NK-92 (cell line): Measurements from ENCODE around the gene OLR1.
"Not testable (repeated sequence)": the region's sequence is repeated elsewhere in the genome, so short reads cannot be mapped to it uniquely, and the experiment has no call there.

Source experiments
- DNase-seq: peaks from one replicate; lab custom pipeline; 2025; ENCODE audit not compliant: unreplicated experiment; lab: John Stamatoyannopoulos, UW

Gene OLR1

DNA sequence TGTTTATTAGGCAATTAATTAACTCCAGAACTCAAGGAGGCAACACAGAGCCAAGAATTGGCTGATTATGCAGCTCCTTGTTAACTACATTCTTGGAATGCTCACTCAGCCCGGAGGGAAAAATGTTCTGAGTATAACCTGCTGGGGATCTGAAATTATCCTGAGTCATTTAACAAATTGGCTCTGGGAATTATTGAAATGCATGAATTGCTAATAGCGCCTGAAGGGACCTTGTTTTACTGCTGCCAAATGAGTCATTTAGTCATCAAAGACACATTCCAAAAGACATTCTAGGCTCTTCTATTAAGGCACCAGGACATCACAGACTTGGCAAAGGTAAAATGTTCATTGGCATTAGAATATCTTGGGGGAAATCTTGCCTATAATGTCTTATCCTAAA, 19.9 kb upstream of the OLR1 start:
- no peak for DNase-seq

DNA sequence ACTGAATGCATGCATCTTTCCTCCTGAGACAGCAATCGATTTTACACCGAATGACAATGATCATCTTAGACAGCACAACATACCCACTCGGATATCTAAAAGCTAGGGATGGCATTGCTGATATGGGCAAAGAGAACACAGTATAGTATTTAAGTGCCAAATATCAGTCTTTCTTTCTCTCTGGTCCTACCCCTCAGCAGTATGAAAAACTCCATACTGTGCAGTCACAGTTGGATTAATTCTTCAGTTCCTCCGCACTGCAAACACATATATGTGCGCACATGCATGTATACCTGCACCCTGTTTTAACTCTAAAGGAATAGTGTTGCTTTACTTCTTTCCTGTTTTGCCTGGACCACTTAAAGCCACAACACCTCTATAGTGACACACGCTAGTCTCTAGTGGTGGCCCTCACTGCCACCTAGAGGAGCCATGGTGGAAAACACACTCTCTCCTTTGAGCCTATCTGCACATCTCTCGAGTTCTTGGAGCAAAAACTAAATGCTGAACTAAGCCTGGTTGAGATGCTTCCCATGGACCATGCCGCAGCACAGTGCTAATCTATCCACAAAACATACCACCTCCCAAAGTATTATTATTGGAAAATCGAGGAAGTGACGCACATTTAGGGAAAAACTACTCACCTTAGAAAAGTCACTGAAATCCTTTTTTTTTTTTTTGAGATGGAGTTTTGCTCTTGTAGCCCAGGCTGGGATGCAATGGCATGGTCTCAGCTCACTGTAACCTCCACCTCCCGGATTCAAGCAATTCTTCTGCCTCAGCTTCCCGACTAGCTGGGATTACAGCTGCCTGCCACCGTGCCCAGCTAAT, 18.8 kb upstream of the OLR1 start:
- no peak for DNase-seq

GRCh38 chr12:10189653-10190052, 17.7 kb upstream of the OLR1 start:
- no peak for DNase-seq

GRCh38 chr12:10186958-10187357, 15.0 kb upstream of the OLR1 start:
- DNase-seq, result not testable (repeated sequence)

DNA sequence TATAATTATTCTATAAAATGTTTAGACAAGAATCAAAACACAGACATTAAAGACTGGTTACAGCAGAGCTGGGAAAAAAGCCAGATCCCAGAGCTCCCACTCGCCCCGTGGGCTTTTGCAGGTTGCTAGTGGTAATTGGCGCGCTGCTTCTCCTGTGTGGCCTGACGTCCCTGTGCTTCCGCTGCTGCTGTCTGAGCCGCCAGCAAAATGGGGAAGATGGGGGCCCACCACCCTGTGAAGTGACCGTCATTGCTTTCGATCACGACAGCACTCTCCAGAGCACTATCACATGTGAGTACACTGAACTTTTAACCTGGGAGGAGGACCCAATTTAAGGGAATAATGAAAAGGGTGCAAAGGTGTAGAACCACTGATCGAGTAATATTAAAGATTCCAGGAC, 14.4 kb upstream of the OLR1 start:
- no peak for DNase-seq

DNA sequence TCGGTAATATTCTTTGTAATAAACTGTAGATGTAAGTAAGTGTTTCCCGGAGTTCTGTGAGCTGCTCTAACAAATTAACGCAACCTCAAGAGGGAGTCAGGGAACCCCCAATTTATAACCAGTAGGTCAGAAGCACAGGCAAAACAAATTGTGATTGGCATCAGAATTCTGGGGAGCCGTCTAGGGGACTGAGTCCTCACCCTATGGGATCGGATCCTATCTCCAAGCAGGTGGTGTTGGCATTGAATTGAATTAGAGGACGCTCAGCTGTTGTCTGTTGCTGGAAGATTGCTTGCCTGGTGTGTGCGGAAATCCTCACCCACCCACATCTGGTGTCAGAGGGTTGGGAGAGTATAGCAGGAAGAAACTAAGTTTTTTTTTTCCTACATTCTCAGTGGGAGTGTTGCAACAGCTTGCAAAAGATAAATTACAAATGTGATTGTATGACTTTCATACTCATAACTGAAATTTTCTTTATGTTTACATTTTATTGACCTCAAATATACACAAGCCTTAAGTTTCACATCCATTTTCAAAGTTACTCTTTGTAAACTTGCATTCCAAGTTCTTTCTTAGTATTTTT, 12.4 kb upstream of the OLR1 start:
- DNase-seq, result no peak

DNA sequence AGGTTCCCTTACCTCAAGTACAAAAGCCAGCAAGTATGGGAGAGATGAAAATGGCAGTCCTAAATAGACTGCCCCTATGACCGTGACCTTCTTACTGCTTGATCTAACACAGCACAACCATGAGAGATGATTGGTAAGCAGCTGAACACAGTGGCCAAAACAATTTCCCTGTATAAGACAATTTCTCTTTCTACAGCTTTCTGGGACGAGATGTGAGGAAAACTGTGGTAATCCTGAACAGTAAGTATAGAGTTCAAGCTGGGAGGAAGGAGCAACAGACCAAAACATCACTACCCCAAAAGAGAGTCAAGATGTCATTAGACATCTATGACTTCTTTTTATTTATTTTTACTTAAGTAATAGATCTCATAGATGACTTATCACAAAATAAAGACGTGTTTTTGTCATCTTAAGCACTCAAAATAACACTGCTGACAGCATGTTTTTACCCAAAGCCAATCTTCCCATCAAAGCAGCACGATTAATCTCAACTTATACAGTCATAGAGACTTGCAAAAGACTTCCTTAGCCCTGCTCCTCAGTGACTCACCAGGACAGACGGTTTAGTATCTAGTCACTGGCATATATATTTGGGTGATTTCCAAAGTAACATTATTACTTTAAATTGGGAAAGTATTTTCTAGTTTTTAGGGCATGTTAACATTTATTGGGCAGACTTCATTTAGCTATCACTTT, 10.6 kb upstream of the OLR1 start:
- DNase-seq, result no peak

GRCh38 chr12:10179776-10180181, 7.8 kb upstream of the OLR1 start:
- no peak for DNase-seq

DNA sequence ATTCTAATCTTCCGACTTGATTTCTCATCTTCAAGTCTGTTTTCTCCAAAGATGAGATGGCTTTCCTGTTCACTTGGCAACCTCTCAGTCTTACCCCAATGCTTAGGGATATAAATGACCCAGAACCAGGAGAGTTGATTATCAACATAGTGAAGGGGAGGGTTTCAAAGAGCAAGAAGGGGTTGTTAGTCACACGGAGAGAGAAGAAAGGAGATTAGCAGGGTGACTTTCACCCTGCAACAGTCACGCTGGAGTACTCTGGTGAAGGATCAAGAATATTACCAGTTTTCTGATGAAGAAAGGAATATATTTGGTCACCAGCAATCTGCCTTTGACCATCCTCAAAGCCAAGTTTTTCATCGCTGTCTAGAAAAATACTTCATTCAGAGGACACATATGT, 6.9 kb upstream of the OLR1 start, which contains the start of gene TMEM52B:
TSS of gene TMEM52B (plus strand) at position 212 of the 400 bp plus-strand sequence. CDS start 543 bp downstream, outside the sequence.
- DNase-seq, result no peak

- no peak for DNase-seq
Observed at GRCh38 chr12:10175846-10176636, 4.1 kb upstream of the OLR1 start.

DNA sequence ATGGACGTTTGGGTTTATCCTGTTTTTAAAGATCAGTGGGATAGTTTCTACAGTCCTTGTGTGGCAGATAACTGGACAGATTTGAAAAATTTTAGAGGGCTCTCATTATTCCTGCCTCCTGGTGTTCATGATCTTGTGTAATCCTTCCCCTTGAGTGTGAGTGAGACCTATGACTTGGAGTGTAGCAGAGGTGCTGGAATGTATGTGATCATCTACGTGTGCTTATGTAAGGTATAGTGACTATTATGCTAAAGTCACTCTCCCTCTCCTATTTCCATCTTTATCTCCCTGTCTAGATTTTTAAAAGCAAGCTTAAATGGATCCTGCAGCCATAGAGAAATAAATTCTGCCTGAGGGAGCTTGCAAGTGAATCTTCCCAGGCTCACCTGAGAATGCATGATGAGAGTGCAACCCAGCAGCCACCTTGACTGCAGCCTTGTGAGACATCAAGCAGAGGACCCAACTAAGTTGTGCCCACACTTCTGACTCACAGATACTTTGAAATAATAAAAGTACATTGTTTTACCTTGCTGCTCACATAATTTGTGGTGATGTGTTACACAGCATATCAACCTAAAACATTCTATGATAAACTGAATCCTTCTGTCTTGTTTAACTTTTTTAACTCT, 3.2 kb upstream of the OLR1 start:
- no peak for DNase-seq

DNA sequence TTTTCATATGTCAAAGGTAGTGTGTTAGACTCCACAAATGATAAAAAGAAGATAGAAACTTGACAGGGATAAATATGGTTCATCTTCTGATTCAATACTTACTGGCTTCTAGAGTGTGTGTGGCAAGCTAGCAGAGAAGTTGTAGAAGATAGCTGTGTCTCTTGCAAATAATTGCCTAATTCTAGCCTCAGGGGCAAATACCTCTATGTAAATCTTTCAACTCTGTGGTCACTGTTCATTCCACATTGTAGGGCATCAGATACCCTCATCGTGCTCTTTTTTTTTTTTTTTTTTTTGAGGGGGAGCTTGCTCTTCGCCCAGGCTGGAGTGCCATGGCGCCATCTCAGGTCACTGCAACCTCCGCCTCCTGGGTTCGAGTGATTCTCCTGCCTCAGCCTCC, 1.7 kb downstream of the OLR1 start:
- DNase-seq, result no peak

DNA sequence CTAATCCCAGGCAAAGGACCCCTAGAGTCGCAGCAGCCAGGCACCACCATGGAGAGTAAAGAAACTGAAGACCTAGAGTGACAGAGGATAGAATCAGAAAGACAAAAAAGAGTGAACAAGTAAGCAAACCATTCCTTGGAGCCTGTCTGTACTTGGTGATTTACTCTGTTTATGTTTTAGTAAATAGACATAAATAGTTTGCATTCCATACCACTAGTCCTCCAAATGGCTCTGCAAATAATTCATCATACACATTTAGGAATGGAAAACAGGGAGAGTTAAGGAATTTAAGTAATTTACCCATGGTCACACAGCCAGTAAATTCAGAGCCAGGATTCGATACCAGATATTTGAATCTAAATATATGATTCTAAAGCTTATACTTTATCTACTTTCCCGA, 2.8 kb downstream of the OLR1 start:
- no peak for DNase-seq

DNA sequence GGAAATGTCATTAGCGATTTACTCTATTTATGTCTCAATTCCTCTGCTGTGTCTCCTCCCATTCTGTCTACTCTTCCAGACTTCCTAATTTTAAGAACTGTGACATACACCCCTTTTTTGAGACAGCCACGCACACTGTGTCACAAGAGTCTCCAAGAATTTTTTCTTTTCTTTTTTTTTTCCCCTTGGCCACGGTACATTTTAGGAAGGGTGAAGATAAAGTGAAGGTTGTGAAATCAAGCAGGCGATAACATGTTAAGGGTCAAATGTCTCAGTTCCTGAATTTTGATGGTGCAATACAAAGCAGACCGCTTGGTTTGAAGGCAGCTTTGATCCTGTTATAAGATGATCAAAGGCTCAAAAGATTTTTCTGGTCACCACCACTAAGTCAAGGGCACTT, 4.3 kb downstream of the OLR1 start:
- no peak for DNase-seq

GRCh38 chr12:10165421-10165820, 6.5 kb downstream of the OLR1 start:
- DNase-seq, result no peak

- no peak for DNase-seq
Observed at GRCh38 chr12:10163084-10163483, 8.8 kb downstream of the OLR1 start.

DNA sequence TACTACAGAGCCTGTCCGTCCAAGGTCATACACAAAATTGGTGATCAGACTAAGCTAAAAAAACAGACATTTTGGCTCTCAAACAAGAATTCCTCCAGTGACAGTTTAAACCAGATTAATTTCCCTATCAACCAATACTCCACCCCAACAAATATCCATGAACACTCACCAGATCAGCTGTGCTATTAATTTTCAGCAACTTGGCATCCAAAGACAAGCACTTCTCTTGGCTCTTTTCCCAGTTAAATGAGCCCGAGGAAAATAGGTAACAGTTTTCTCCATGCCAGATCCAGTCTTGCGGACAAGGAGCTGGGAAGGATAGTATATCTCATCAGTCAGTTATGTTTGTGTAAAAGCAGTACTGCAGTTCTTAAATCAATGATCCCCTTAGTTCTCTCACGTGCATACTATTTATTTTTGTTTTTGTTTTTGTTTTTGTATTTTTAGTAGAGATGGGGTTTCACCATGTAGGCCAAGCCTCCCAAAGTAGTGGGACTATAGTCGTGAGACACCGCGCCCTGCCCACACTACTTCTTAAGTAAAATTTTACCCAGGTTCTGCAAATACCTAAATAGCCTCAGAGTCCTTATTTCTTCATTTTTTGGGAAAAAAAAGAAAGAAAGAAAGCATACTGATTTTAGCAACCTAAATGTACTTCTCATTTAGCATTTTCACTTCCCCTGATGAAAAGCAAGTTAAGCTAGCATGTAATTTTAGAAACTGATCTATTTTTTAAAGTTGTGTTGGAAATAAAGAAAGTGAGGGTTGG, 11.1 kb downstream of the OLR1 start:
- no peak for DNase-seq

- no peak for DNase-seq
Observed at GRCh38 chr12:10159280-10159679, 12.7 kb downstream of the OLR1 start.

DNA sequence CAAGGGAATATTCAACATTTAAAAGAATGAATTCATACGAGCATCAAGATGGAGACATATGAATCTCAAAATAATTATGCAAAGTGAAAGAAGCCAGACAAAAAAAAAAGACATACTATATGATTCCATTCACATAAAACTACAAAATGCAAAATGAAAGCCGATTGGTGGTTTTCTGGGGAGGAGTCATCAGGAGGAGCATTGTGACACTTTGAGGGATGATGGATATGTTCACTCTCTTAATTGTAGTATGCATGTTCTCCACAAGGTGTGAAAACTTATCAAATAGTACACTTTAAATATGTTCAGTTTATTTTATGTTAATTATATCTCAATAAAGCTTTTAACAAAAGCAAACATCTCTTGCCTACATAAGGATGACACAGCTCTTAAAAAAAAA, 13.5 kb downstream of the OLR1 start:
- no peak for DNase-seq

DNA sequence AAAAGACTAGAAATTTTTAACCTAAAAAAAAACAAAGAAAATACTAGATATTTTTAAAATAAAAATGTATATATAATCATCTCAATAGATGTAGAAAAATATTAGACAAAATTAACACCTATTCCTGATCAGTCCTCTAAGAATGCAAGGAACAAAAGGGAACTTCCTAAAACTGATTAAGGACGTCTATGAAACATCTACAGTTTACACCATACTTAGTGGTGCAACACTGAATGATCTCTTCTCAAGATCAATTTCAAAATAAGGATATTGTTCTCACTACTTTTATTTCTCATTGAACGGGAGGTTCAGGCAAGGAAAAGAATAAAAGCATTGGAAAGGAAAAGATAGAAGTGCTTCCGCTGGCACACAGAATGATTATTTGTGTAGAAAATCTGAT, 16.0 kb downstream of the OLR1 start:
- DNase-seq, result no peak
